ENCODE data around the gene TGM1.
A peak's percentile ranks its signal among the peaks of the same experiment; 100 is the strongest.

Gene TGM1

GRCh38 chr14:24292118-24292807, 29.3 kb upstream of the TGM1 start:
- DNase-seq, result no peak

DNA sequence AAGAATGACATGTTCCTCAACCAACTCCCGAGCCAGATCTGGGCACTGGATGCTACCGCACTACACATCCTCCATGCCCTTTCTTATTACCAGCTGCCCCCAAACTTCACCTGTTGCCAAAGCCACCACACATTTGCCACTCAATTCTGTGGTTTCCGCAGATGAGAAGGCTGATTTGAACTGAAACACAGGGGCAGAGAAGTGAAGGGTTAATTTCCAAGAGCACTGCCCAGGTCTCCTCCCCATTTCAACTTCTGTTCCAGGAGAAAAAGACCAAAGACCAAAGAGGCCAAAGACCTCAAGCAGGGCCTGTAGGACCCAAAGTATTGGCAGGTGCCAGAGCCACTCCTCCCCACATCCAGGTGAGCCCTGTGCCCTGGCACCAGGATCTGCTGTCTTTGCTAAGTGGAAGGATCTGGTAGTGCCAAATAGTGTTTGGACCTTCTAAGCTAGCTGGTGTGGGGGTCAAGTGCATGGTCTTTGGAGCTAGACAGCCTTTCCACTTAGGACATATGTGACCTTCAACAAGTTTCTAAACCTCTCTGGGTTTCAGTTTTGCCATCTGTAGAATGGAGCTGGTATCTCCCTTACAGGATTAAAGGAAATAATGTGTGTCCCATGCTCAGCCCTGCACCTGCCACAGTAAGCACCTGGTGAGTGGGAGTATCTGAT, 28.6 kb upstream of the TGM1 start:
- DNase-seq, result no peak

DNA sequence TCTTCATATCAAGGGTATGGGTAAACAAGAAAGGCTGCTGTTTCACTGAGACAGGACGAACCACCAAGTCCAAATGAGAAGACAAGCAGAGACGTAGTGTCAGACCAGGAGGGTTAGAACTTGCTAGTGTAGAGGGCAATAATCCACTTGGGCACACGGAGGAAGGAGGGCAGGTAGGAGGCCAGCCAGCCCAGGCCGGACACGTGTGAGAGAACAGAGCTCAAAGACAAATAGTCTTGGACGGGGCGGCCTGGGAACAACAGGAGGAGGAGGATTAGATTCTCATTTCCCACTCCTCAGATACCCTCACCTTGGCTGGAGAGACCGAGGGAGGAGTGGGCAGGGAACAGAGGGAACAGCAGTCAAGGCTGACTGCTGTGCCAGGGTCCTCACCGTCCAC, 27.8 kb upstream of the TGM1 start:
- no peak for DNase-seq

DNA sequence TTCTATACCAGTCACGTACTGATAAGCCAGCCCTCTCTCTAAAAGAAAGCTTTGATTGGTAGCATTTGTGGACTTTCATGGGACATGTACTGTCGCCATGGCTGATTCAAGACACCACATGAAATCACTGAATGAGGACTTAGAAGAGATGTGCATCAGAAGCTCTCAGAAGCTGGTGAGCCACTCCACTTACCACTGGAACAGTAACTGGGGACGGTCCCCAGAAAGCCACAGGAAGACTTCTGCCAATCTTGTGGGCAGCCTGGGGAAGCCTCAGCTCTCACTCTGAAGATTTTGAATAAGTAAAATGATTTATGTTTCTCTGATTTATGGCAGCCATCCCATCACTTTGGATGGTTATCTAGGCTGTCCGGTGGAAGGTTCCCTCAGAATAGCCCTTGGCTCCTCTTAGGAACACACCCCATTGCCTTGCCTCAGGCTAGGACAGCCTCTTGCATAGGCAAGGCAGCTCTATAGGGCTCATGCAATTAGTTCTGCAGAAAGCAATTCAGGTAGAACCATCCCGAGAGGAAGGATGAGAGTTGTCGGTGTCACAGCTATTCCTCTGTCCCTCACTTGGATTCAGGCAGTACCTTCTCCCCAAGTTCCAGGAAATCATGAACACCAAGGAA, 26.8 kb upstream of the TGM1 start:
- no peak for DNase-seq

- no peak for DNase-seq
Measured at GRCh38 chr14:24286996-24287395, 24.0 kb upstream of the TGM1 start.

DNA sequence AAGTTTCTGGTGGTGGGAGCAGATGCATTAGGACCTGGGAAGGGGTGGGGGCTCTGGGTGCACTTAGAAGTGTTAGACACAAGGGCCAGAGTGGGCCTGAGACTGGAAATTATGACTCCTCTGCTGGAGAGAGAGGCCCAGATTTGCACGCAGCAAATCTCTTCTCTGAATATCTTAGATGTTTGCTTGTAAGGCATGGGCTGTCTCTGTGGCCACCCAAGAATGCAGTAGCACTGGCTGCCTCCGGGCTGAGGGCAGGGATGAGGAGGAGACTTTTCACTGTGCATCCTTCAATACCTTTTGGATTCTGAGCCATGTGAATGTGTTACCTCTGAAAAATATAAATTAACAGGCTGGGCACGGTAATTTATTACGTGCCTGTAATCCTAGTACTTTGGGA, 22.4 kb upstream of the TGM1 start:
- DNase-seq, result no peak

DNA sequence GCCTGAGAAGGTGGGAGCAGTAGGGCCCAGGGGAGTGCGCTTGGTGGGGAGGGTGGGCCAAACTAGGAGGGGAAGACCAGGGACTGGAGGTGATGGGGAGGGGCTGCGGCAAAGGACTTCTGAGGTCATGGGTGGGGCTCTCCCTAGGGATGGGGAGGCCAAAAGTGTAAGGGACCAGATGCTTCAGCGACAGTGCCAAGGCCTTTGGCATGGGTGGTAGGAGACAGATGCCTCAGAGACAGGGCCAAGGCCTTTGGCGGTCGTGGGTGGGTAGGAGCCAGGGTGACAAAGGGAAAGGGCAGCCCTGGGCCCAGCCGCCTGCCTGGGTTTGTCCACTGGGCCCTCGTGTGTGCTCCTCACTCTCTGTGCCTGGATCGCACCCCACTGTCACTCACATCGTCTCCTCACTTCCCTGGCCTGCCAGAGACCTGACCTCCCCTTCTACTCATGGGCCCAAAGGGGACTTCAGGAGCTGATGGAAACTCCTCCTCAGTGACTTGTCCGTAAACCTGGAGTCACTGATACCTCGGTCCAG, 21.6 kb upstream of the TGM1 start:
- no peak for DNase-seq

GRCh38 chr14:24283796-24284460, 21.0 kb upstream of the TGM1 start:
- no peak for DNase-seq

- no peak for DNase-seq
Measured at GRCh38 chr14:24282736-24283135, 19.8 kb upstream of the TGM1 start.

- no peak for DNase-seq
Measured at GRCh38 chr14:24281636-24282035, 18.7 kb upstream of the TGM1 start.

DNA sequence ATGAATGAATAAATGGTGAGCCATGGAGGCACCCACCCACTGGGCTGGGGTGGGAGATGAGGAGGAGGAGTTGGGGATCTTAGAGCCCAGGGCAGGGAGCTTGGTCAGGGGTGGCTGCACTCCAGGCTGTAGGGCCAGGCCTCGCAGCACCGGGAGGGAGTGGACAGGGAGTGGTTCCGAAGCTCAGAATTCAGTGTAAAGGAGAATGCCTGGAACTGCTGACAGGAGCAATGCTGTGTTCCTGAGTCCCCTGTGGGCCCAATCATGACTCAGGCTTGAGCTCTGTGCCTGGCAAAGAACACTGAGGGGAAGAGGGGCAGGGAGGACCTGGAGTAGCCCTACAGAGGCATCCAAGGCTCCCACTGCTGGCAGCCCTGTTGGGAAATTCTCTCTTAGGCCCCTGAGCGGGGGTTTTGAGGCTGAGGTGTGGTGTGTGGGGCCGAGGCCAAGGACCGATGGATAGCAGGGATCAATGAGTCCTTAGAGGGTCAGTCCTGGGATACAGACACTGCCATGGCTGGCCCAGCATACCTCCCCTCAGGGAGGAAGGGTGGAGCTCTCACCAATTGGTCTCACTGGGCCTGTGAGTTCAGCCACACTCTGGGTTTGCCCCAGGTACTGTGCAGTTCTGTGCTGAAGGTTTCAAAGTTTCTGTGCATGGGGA, 18.0 kb upstream of the TGM1 start:
- DNase-seq, result no peak

- DNase-seq, result peak; percentile 72
Measured at GRCh38 chr14:24279301-24280186, 16.6 kb upstream of the TGM1 start.

DNA sequence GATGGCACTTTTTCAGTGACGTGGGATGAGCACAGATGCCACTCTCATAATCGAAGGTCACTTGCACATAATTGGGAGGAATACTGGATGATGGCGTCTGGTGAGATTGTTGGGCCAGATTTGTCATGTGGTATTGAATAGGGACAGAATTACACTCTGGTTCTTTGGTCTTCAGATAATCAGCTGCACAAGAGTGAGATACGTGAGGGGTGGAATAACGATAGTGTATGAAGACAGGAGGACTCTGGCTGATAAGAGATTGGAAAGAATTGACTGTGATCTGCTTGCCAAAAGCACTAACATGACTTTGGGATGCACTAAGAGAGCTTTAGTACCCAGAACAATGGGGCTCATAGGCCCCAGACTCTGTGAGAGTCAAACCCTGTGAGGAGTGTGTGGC, 15.4 kb upstream of the TGM1 start:
- DNase-seq, result no peak

DNA sequence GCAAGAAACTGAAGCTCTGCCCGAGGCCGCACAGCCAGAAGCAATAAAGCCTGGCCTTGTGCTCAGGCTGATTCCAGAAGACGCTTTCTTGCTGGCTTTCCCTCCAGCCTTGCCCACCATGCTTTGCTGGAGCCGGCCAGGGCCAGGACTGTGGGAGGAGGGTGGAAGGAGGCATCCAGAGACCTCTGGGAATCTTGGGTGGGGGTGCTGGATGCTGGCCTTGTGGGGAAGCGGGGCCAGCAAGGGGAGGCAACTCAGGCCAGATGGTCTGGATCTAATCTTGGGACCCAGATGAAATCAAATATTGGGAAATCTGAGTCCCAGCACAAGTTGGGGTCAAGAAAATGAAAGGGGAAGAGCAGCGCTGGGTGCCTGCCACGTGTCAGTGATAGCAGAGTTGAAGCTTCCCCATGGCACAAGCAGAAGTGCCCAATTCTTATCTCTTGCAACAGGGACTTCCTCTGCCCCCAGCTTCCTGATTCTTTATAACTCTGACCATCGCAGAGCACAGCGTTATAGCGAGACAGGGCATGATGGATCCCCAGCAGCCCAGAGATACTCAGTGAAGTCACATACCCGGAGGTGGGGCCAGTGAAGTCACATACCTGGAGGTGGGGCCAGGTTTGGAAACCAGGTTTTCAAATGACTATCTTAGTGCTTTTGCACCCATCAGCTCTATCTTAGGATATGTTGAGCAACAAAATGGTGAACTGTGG, 14.8 kb upstream of the TGM1 start:
- no peak for DNase-seq

- no peak for DNase-seq
Measured at GRCh38 chr14:24277071-24277470, 14.1 kb upstream of the TGM1 start.

DNA sequence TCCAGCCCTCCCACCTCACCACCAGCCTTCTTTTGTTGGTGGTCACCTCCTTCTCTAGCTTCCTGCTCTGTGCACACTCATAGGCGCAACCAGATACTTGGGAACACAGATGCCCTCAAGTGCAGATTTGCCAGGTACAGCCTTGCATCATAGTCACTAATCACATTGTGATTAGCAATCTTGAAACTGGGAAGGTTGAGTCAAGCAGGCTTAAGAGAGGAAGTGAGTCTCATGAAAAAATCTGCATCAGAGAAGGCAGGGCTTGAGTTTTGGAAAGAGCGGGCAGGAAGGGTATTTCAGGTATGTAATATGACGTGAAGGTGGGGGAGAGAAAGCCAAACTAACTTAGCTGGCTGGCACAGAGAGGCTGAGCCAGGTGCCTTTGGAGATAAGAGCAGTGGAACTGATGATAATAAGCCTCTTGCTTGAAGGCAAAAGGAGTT, 11.1 kb upstream of the TGM1 start:
- DNase-seq, result peak; percentile 71

DNA sequence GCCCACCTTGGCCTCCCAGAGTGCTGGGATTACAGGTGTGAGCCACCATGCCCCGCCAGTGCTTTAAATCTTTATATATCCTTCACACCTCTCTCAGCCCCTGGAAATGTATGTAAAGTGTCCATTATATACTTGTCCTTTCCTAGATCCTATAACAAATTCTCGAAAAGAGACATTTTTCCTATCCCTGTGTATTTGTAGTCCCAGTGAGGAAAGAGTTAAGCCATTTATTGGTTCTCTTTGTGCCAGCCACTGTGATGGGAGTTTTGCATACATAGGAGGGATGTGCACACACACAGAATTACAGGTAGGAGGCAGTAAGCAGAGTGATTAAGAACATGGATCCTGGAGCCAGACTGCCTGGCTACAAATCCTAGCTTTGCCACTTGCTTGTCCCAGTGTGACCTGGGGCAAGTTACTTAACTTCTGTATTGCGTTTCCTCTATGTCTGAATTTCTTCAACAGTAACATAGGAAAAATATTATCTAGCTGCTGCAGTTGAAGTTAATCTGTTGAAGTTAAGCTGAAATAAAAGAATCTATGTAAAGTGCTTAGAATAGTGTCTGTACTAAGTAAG, 10.5 kb upstream of the TGM1 start:
- no peak for DNase-seq

- DNase-seq, result no peak
Measured at GRCh38 chr14:24272467-24272866, 9.5 kb upstream of the TGM1 start.

DNA sequence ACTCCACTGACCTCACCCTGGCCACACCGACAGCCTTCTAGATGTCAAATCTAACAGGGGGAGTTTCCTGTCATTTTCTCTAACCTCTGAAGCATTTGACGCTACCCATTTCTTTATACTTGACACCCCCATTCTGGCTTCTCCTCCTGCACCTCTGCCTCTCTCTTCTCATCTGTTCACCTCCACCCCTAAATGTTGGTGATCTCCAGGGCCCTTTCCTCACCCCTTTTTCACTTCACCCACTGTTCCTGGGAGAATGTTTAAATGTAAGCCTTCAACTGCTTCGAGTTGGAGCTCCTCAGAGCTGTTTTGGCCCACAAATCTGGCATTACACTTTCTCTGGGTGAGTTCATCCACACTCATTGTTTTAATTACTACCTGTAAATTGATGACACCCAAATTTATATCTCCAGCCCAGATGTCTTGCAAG, 8.9 kb upstream of the TGM1 start:
- no peak for DNase-seq

DNA sequence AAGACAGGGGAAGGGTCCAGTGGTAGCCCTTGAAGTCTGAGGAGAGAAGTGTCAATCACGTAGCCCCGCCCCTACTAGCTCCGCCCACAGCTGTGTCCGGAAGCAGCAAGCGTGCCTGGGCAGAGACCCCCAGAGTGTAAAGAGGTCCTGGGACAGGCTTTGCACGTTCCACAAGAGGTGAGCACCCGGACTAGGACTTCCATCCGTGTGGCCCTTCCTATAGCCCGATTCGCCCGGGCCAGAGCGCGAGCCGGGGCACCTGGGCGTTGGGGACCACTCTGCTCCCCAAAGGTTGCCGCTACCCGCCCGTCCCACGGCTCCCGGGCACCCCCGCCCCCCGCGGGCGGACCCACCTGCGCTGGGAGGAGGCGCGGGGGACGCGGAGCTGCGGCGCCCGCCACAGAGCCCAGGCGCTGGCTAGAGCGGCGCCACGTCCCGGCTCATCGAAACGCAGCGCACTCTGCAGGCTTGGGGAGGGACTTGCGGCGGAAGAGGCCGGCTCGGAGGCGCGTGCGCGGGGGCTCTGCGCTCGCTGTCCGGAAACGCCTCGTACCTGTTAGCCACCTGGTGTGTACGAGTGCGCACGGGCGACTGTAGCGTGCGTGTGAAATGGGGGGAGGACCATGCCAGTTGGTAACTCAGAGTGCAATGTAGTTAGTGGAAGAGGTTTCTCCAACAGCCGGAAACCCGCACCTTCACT, 8.3 kb upstream of the TGM1 start, which contains the start of gene RABGGTA:
TSS of gene RABGGTA (minus strand) at position 464 of the 700 bp plus-strand sequence. CDS start 482 bp downstream, outside the sequence.
- peak; percentile 96 for DNase-seq
